GM12878 (cell line): ENCODE measurements around the gene DNAI7. TPM values are rescaled to one million over a fixed set of nuclear protein-coding genes. Genes with fewer than 3 reads are reported as not detected.

ENCODE experiments used
- ATAC-seq: fragments of 200-7000 bp; cut with Tn5 transposase; 3 replicates; pipeline ENCODE4 v1.9.1; 2020; ENCODE audit warnings: mild to moderate bottlenecking, moderate library complexity
- BruUV-seq: library from RNA; stranded (reverse); fragments of 400-500 nt; replicated peaks from 2 replicates; lab custom pipeline; 2021; lab: Mats Ljungman, UMichigan
- CTCF ChIA-PET: fragments of 300-600 bp; sonication (Branson Sonifier 250); formaldehyde crosslinking; extraction: SDS; loops from one replicate; lab custom pipeline; 2021; ENCODE audit warnings: inconsistent platforms; lab: Yijun Ruan, JAX
- POLR2A ChIA-PET: fragments of 350-600 bp; formaldehyde crosslinking; extraction: SDS; loops from one replicate; lab custom pipeline; 2021; ENCODE audit warnings: inconsistent platforms; lab: Charles Lee
- RAD21 ChIA-PET: fragments of 300-600 bp; sonication (Branson Sonifier 250); formaldehyde crosslinking; loops from one replicate; lab custom pipeline; 2023; ENCODE audit warnings: antibody characterized with exemption; ENCODE audit not compliant: unreplicated experiment; lab: Charles Lee
- SMC1A ChIA-PET: fragments of 300-600 bp; sonication (Branson Sonifier 250); formaldehyde crosslinking; loops from one replicate; lab custom pipeline; 2023; ENCODE audit not compliant: unreplicated experiment, uncharacterized antibody; lab: Charles Lee
- DNase-seq: peaks from one replicate; pipeline ENCODE4 v3.0.0-alpha.2; 2011; ENCODE audit warnings: low read depth, low spot score
- FAIRE-seq: peaks from 3 replicates; lab custom pipeline; 2011; peaks lifted over from hg19 to GRCh38; lab: Jason Lieb, UNC
- H2AFZ ChIP-seq: 2 replicates; pipeline ENCODE4 v1.6.0; 2011; ENCODE audit warnings: low read depth, low read length, control low read depth; ENCODE audit not compliant: control insufficient read depth
- H3K27ac ChIP-seq: 2 replicates; pipeline ENCODE4 v1.5.1; 2011; ENCODE audit warnings: control low read depth; ENCODE audit not compliant: control insufficient read depth, insufficient read depth
- H3K27me3 ChIP-seq, 2 experiments: replicated peaks in 1 of 2; 2 replicates each; pipeline versions ENCODE4 v1.6.0 to v1.6.1; 2011; ENCODE audit warnings: low read length in 1 of 2; ENCODE audit not compliant: control insufficient read depth in 2 of 2, insufficient read depth in 2 of 2
- H3K36me3 ChIP-seq, 2 experiments: 2 replicates each; pipeline ENCODE4 v1.5.1; 2011; ENCODE audit warnings: low read length in 1 of 2; ENCODE audit not compliant: control insufficient read depth in 2 of 2, insufficient read depth in 2 of 2
- H3K4me1 ChIP-seq: 2 replicates; pipeline ENCODE4 v1.6.1; 2011; ENCODE audit warnings: mild to moderate bottlenecking, low read length, moderate library complexity, mixed read lengths; ENCODE audit not compliant: control insufficient read depth, insufficient read depth
- H3K4me2 ChIP-seq: 2 replicates; pipeline ENCODE4 v1.6.0; 2011; ENCODE audit warnings: control low read depth; ENCODE audit not compliant: control insufficient read depth, insufficient read depth
- H3K4me3 ChIP-seq: fragments of 200-600 bp; sonication (generic); 2 replicates; pipeline ENCODE4 v1.5.1; 2016
- H3K79me2 ChIP-seq: 2 replicates; pipeline ENCODE4 v1.6.0; 2011; ENCODE audit warnings: low read length; ENCODE audit not compliant: control insufficient read depth, insufficient read depth
- H3K9ac ChIP-seq: 2 replicates; pipeline ENCODE4 v1.8.0; 2011; ENCODE audit warnings: low read length, control low read depth, mixed read lengths; ENCODE audit not compliant: control insufficient read depth, insufficient read depth
- H3K9me3 ChIP-seq: replicated peaks from 3 replicates; pipeline ENCODE4 v1.5.1; 2011; ENCODE audit warnings: mild to moderate bottlenecking, low read length; ENCODE audit not compliant: control insufficient read depth, insufficient read depth
- H4K20me1 ChIP-seq: 2 replicates; pipeline ENCODE4 v1.6.0; 2011; ENCODE audit not compliant: control insufficient read depth, insufficient read depth
- ATF3 ChIP-seq: IDR thresholded peaks from 2 replicates; pipeline ENCODE4 v1.6.1; 2011; ENCODE audit warnings: low read depth, mild to moderate bottlenecking, low read length, moderate library complexity, borderline replicate concordance; ENCODE audit errors: extremely low read depth
- BMI1 ChIP-seq: fragments of 450-650 bp; IDR thresholded peaks from 2 replicates; pipeline ENCODE4 v1.6.1; 2016; ENCODE audit warnings: mild to moderate bottlenecking, moderate library complexity, borderline replicate concordance
- CBX3 ChIP-seq: fragments of 200-600 bp; sonication (generic); IDR thresholded peaks from 2 replicates; pipeline ENCODE4 v1.6.1; 2016; ENCODE audit warnings: low read depth, borderline replicate concordance
- CEBPZ ChIP-seq: fragments of 150-350 bp; IDR thresholded peaks from 2 replicates; pipeline ENCODE4 v1.6.1; 2016; ENCODE audit warnings: low read depth, low read length
- CHD1 ChIP-seq: IDR thresholded peaks from 2 replicates; pipeline ENCODE4 v1.6.1; 2012; ENCODE audit warnings: low read depth, low read length, improper control_type of control experiment
- CHD2 ChIP-seq: IDR thresholded peaks from 2 replicates; pipeline ENCODE4 v1.6.1; 2011; ENCODE audit warnings: low read depth, low read length, improper control_type of control experiment, borderline replicate concordance
- CUX1 ChIP-seq: IDR thresholded peaks from 2 replicates; pipeline ENCODE4 v1.6.1; 2012; ENCODE audit warnings: improper control_type of control experiment, low read depth, low read length; ENCODE audit not compliant: insufficient replicate concordance
- FOS ChIP-seq: IDR thresholded peaks from 3 replicates; pipeline ENCODE4 v1.6.1; 2011; ENCODE audit warnings: borderline replicate concordance; ENCODE audit not compliant: insufficient read length; ENCODE audit errors: extremely low read depth
- HDAC2 ChIP-seq: fragments of 200-600 bp; sonication (generic); IDR thresholded peaks from 2 replicates; pipeline ENCODE4 v1.6.1; 2017
- IKZF1 ChIP-seq: fragments of 450-650 bp; conservative IDR thresholded peaks from 2 replicates; pipeline ENCODE4 v1.6.1; 2017; ENCODE audit warnings: antibody characterized with exemption, mild to moderate bottlenecking
- KDM1A ChIP-seq: fragments of 200-600 bp; sonication (generic); IDR thresholded peaks from 2 replicates; pipeline ENCODE4 v1.6.1; 2016; ENCODE audit warnings: borderline replicate concordance
- NR2F1 ChIP-seq: fragments of 450-650 bp; conservative IDR thresholded peaks from 2 replicates; pipeline ENCODE4 v1.6.1; 2017; ENCODE audit warnings: mild to moderate bottlenecking
- RAD51 ChIP-seq: fragments of 450-650 bp; IDR thresholded peaks from 2 replicates; pipeline ENCODE4 v1.6.1; 2016; ENCODE audit warnings: moderate library complexity, mild to moderate bottlenecking, inconsistent platforms
- RUNX3 ChIP-seq: IDR thresholded peaks from 2 replicates; pipeline ENCODE4 v1.6.1; 2012; ENCODE audit warnings: low read length, inconsistent platforms
- STAT3 ChIP-seq: IDR thresholded peaks from 2 replicates; pipeline ENCODE4 v1.6.1; 2011; ENCODE audit warnings: low read depth, low read length, improper control_type of control experiment
- WGBS: methylation state at CpG from one replicate; pipeline ENCODE4 v1.1.6; 2016; ENCODE audit warnings: low lambda C conversion rate; ENCODE audit not compliant: insufficient replicate concordance, insufficient coverage; ENCODE audit errors: missing lambda C conversion rate; 5-methylcytosine and 5-hydroxymethylcytosine counted together
- in situ Hi-C: fragments of 300-500 bp; cut with MboI; formaldehyde crosslinking; loops from 9 replicates; pipeline ENCODE4 v1.14.3; 2018; ENCODE audit warnings: mixed read lengths
- intact Hi-C: fragments of 100-400 bp; cut with micrococcal nuclease; formaldehyde crosslinking; loops from one replicate; pipeline ENCODE4 v1.14.2; 2022; ENCODE audit not compliant: unreplicated experiment
- polyA plus RNA-seq, 11 experiments: library from polyadenylated mRNA; depleted of rRNA in 4 of 11; unstranded in 6 of 11; stranded (reverse) in 5 of 11; fragments of >200 nt; fragmentation: Nextera tagmentation in 4 of 11; fragmentation: Illumina TruSeq in 1 of 11; extraction: Ambion mirVana in 4 of 11; extraction: Trizol in 1 of 11; gene quantifications; 1 replicate in 1 of 11; 2 replicates in 10 of 11; pipeline versions ENCODE4 v1.2.1 to v1.2.3, GENCODE V29; 2011 to 2016; ENCODE audit warnings: inconsistent platforms in 2 of 11, missing spikeins in 2 of 11, low read depth in 1 of 11
- total RNA-seq, 4 experiments: library from RNA; depleted of rRNA in 3 of 4; stranded (reverse); fragments of >200 nt in 3 of 4; fragmentation: Illumina TruSeq in 1 of 4; extraction: Trizol in 1 of 4; gene quantifications; 2 replicates each; pipeline versions ENCODE4 v1.2.1 to v1.2.3, GENCODE V29; 2013 to 2021

DNAI7 gene
- total and polyA plus RNA-seq, 10 of the 15 experiments (the other 5 are each of a cell fraction or from before 2014, with no cell fraction given), result 0.05 to 0.48 (median 0.13) TPM; not detected in 4

- no peak for TF ChIP-seq CUX1
- TF ChIP-seq IKZF1, result no peak
- no peak for TF ChIP-seq FOS
Observed at GRCh38 chr12:25151476-25151875, 43.5 kb downstream of the DNAI7 start (continued).

- FAIRE-seq (no peak), DNase-seq (no peak), ATAC-seq (no peak)
- H3K9ac ChIP-seq, result no peak overlapping the region
- no peaks in the 10 kb centered on the region for H4K20me1 ChIP-seq
- no peak overlapping the region for H3K27ac ChIP-seq
- WGBS, result 80% methylated on average over 1 of the region's 1 CpG
- BruUV-seq, result no TSS peak
- H3K4me3 ChIP-seq, result no peak overlapping the region
- no peak overlapping the region for H3K4me2 ChIP-seq
- ChIA-PET CTCF (interaction anchor here (0.7 to 1.1 kb wide), 3 partner anchors 9 to 95 kb away, joined by 3 to 5 read pairs (median 4); no protein-coding TSS in a partner anchor), RAD21 (interaction anchor here (1.0 kb wide), 1 partner anchor 182 kb away, joined by 3 read pairs; no protein-coding TSS in a partner anchor), SMC1A (interaction anchor here (1.8 kb wide), 1 partner anchor 8 kb away, joined by 5 read pairs; no protein-coding TSS in a partner anchor), POLR2A (interaction anchor here (1.4 kb wide), 1 partner anchor 190 kb away, joined by 5 read pairs; no protein-coding TSS in a partner anchor)
- H3K36me3 ChIP-seq, result no peaks in the 10 kb centered on the region
- no peak overlapping the region for H2AFZ ChIP-seq
- in situ Hi-C loops, result no loop called here
- no peaks in the 10 kb centered on the region for H3K27me3 ChIP-seq
- H3K4me1 ChIP-seq, result no peaks in the 10 kb centered on the region
- H3K9me3 ChIP-seq, result no peaks in the 10 kb centered on the region
- intact Hi-C loops, result no loop called here
- no peaks in the 10 kb centered on the region for H3K79me2 ChIP-seq
- TF ChIP-seq RUNX3, result no peak
- TF ChIP-seq RAD51, result no peak
- no peak for TF ChIP-seq KDM1A
- no peak for TF ChIP-seq STAT3
- no peak for TF ChIP-seq CHD1
- no peak for TF ChIP-seq HDAC2
- no peak for TF ChIP-seq ATF3
- TF ChIP-seq CHD2, result no peak
- TF ChIP-seq BMI1, result no peak
- no peak for TF ChIP-seq CBX3
- TF ChIP-seq NR2F1, result no peak
- no peak for TF ChIP-seq CEBPZ
Observed at GRCh38 chr12:25146686-25147085, 48.3 kb downstream of the DNAI7 start.
